Measurements from ENCODE around the gene RBM26.

RBM26 gene

GRCh38 chr13:79328510-79328909 lies 77.5 kb downstream of the RBM26 start:
- DNase-seq: no peak
- H3K4me3 ChIP-seq (ENCODE audit: low read depth, low read length): no peak overlapping the region

DNA sequence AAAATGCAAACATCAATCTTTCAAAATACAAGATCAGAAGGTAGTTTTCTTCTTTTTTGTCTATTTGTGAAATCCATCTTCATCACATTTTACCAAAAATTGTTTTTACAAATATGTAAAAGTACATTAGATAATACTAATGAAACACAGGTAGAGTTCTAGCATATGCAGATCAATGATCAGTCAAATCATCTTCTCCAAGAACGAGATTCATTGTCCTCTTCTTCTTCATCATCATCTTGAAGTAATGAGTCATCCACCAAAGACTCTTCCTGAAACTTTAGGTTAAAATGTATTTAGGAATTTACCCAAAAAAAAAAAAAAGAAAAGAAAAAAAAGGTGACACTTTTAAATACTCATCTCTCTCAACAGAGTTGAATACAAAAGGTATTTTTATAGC lies 85.6 kb downstream of the RBM26 start:
- no peak overlapping the region for H3K4me3 ChIP-seq (ENCODE audit: low read depth, low read length)
- peaks cover 21% of the 10 kb centered on the region; the same call in 1 of the 2 replicates for H3K4me1 ChIP-seq
- no peaks in the 10 kb centered on the region for H3K27me3 ChIP-seq
- H3K36me3 ChIP-seq: peaks cover 30% of the 10 kb centered on the region
- no peak for TF ChIP-seq CTCF (IDR thresholded peaks at IDR 0.05; ENCODE audit: low read depth, low read length)
- no peaks in the 10 kb centered on the region for H3K9me3 ChIP-seq
- DNase-seq: no peak

More at GRCh38 chr13:79328510-79328909, 77.5 kb downstream of the RBM26 start:
- H3K36me3 ChIP-seq: peaks cover 41% of the 10 kb centered on the region
- no peak for TF ChIP-seq CTCF (IDR thresholded peaks at IDR 0.05; ENCODE audit: low read depth, low read length)
- no peaks in the 10 kb centered on the region for H3K9me3 ChIP-seq
- no peaks in the 10 kb centered on the region for H3K27me3 ChIP-seq
- no peaks in the 10 kb centered on the region for H3K4me1 ChIP-seq

GRCh38 chr13:79318664-79319063 lies 87.4 kb downstream of the RBM26 start:
- H3K9me3 ChIP-seq: no peaks in the 10 kb centered on the region
- H3K4me1 ChIP-seq: peaks cover 26% of the 10 kb centered on the region; the same call in 1 of the 2 replicates
- DNase-seq: no peak
- no peak for TF ChIP-seq CTCF (IDR thresholded peaks at IDR 0.05; ENCODE audit: low read depth, low read length)
- H3K27me3 ChIP-seq: no peaks in the 10 kb centered on the region
- peaks cover 30% of the 10 kb centered on the region for H3K36me3 ChIP-seq
- H3K4me3 ChIP-seq (ENCODE audit: low read depth, low read length): no peak overlapping the region

GRCh38 chr13:79317856-79318255 lies 88.2 kb downstream of the RBM26 start:
- Histone ChIP-seq H3K4me1 (peaks cover 26% of the 10 kb centered on the region; the same call in 1 of the 2 replicates), H3K27me3 (no peaks in the 10 kb centered on the region), H3K9me3 (no peaks in the 10 kb centered on the region), H3K36me3 (peaks cover 27% of the 10 kb centered on the region), H3K4me3 (ENCODE audit: low read depth, low read length) (no peak overlapping the region)
- no peak for DNase-seq
- TF ChIP-seq CTCF (IDR thresholded peaks at IDR 0.05; ENCODE audit: low read depth, low read length): no peak

GRCh38 chr13:79314652-79315051 lies 91.4 kb downstream of the RBM26 start:
- no peaks in the 10 kb centered on the region for H3K9me3 ChIP-seq
- H3K36me3 ChIP-seq: peaks cover 8% of the 10 kb centered on the region; the same call in 1 of the 2 replicates
- peaks cover 21% of the 10 kb centered on the region; the same call in 1 of the 2 replicates for H3K4me1 ChIP-seq
- H3K27me3 ChIP-seq: no peaks in the 10 kb centered on the region
- DNase-seq: no peak
- no peak overlapping the region for H3K4me3 ChIP-seq (ENCODE audit: low read depth, low read length)
- TF ChIP-seq CTCF (IDR thresholded peaks at IDR 0.05; ENCODE audit: low read depth, low read length): no peak

GRCh38 chr13:79312340-79312855 lies 93.7 kb downstream of the RBM26 start:
- no peak for DNase-seq
- TF ChIP-seq CTCF (IDR thresholded peaks at IDR 0.05; ENCODE audit: low read depth, low read length): no peak
- H3K36me3 ChIP-seq: no peaks in the 10 kb centered on the region
- peaks cover 12% of the 10 kb centered on the region for H3K4me1 ChIP-seq
- no peaks in the 10 kb centered on the region for H3K27me3 ChIP-seq
- H3K4me3 ChIP-seq (ENCODE audit: low read depth, low read length): no peak overlapping the region
- no peaks in the 10 kb centered on the region for H3K9me3 ChIP-seq

Measured in BE2C (cell line).